ENCODE results near the gene NAT14.

The NAT14 gene

DNA sequence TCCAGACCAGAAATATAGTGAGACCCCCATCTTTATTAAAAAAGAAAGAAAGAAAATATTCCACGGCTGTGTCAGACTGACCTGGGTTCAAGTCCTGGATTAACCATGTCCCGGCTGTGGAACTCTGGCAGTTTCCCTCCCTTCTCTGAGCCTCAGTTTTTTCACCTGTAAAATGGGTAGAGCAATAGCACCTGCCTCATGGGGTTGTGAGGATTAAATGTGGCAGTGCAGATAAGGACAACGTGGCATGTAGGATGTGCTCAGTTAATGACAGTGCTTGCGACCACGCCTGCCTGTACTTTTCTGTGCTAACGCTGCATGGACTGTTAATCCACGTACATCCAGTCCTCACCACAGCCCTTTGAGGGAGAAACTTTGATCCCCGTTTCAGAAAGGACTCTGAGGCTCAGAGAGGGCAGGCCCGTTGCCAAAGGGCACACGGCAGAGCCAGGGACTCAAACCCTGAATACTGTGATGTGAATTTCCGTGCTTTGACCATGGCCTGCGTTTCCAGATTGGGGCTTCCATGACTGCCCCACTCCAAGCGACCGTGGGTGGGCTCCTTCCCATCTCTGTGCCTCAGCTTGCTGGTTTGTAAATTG lies 35.8 kb downstream of the NAT14 start:
- H3K4me1 ChIP-seq (ENCODE audit: insufficient read depth, low read length) = peaks cover 10% of the 10 kb centered on the region
- no peak overlapping the region for H2AFZ ChIP-seq (ENCODE audit: low read depth, low read length)
- no peak overlapping the region for H3K27ac ChIP-seq (ENCODE audit: low read length)
- TF ChIP-seq EZH2 (IDR thresholded peaks at IDR 0.05; ENCODE audit: borderline replicate concordance, low read depth, low read length, severe bottlenecking) = no peak
- TF ChIP-seq, protein P1, sequence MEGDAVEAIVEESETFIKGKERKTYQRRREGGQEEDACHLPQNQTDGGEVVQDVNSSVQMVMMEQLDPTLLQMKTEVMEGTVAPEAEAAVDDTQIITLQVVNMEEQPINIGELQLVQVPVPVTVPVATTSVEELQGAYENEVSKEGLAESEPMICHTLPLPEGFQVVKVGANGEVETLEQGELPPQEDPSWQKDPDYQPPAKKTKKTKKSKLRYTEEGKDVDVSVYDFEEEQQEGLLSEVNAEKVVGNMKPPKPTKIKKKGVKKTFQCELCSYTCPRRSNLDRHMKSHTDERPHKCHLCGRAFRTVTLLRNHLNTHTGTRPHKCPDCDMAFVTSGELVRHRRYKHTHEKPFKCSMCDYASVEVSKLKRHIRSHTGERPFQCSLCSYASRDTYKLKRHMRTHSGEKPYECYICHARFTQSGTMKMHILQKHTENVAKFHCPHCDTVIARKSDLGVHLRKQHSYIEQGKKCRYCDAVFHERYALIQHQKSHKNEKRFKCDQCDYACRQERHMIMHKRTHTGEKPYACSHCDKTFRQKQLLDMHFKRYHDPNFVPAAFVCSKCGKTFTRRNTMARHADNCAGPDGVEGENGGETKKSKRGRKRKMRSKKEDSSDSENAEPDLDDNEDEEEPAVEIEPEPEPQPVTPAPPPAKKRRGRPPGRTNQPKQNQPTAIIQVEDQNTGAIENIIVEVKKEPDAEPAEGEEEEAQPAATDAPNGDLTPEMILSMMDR (IDR thresholded peaks at IDR 0.05; ENCODE audit: borderline replicate concordance, extremely low read depth, low read length, poor library complexity, severe bottlenecking) = no peak
- no peaks in the 10 kb centered on the region for H3K9me3 ChIP-seq (ENCODE audit: insufficient read depth, low read length, severe bottlenecking)
- H3K4me3 ChIP-seq (ENCODE audit: low read depth in 1 of 2, low read length in 2 of 2) = no peak overlapping the region
- H3K4me2 ChIP-seq (ENCODE audit: insufficient read depth, low read length) = no peak overlapping the region
- H4K20me1 ChIP-seq (ENCODE audit: insufficient read depth, low read length) = no peaks in the 10 kb centered on the region
- no peak overlapping the region for H3K9ac ChIP-seq (ENCODE audit: low read depth, low read length)
- no peaks in the 10 kb centered on the region for H3K36me3 ChIP-seq (ENCODE audit: insufficient read depth, low read length)
- no peaks in the 10 kb centered on the region for H3K79me2 ChIP-seq (ENCODE audit: insufficient read depth, low read length)
- no peak for DNase-seq
- no peak for ATAC-seq (ENCODE audit: insufficient read depth, low read depth)
- H3K27me3 ChIP-seq (ENCODE audit: insufficient read depth, low read length, poor library complexity) = no peaks in the 10 kb centered on the region

DNA sequence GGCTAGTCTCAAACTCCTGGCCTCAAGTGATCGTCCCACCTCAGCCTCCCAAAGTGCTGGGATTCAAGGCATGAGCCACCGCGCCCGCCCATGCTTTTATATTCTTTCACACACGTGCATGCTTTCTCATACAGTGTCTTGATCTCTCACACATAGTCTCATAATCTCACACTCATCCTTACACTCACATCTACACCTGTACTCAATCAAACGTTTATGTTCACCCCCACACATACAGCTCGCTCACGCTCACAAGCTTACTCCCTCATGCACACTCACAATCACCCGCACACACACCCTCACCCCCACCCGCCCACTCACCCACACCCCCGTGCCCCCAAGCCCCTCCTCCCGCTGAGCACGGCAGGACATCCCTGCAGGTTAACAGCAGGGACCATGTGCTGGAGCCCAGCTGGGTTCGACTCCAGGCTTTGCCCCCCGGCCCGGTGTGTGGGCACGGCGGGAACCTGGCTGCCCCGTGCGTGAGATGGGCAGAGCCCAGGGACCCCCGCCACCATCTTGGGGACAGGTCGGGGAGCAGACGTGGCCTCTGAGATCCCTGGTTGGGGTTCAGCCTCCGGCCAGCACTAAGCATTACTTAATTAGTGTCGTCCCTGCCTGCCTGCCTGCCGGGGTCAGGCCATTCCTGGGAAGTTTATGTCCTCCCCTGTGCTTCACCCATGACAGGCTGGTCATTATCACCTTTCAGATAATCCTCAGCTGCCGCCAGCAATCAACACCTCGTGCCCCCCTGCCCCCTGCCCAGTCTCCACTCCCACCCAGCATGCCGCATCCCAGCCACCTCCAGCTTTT lies 40.5 kb downstream of the NAT14 start:
- DNase-seq (no peak), ATAC-seq (ENCODE audit: insufficient read depth, low read depth) (no peak)
- Histone ChIP-seq H3K9me3 (ENCODE audit: insufficient read depth, low read length, severe bottlenecking) (peaks cover 3% of the 10 kb centered on the region), H3K4me2 (ENCODE audit: insufficient read depth, low read length) (no peak overlapping the region), H3K79me2 (ENCODE audit: insufficient read depth, low read length) (no peaks in the 10 kb centered on the region), H3K4me3 (ENCODE audit: low read depth in 1 of 2, low read length in 2 of 2) (no peak overlapping the region), H3K36me3 (ENCODE audit: insufficient read depth, low read length) (no peaks in the 10 kb centered on the region), H3K4me1 (ENCODE audit: insufficient read depth, low read length) (no peaks in the 10 kb centered on the region), H4K20me1 (ENCODE audit: insufficient read depth, low read length) (no peaks in the 10 kb centered on the region), H3K27me3 (ENCODE audit: insufficient read depth, low read length, poor library complexity) (no peaks in the 10 kb centered on the region), H3K27ac (ENCODE audit: low read length) (no peak overlapping the region), H2AFZ (ENCODE audit: low read depth, low read length) (no peak overlapping the region), H3K9ac (ENCODE audit: low read depth, low read length) (no peak overlapping the region)
- no peak for TF ChIP-seq EZH2 (IDR thresholded peaks at IDR 0.05; ENCODE audit: borderline replicate concordance, low read depth, low read length, severe bottlenecking)
- TF ChIP-seq, protein P1 (IDR thresholded peaks at IDR 0.05; ENCODE audit: borderline replicate concordance, extremely low read depth, low read length, poor library complexity, severe bottlenecking) = no peak

DNA sequence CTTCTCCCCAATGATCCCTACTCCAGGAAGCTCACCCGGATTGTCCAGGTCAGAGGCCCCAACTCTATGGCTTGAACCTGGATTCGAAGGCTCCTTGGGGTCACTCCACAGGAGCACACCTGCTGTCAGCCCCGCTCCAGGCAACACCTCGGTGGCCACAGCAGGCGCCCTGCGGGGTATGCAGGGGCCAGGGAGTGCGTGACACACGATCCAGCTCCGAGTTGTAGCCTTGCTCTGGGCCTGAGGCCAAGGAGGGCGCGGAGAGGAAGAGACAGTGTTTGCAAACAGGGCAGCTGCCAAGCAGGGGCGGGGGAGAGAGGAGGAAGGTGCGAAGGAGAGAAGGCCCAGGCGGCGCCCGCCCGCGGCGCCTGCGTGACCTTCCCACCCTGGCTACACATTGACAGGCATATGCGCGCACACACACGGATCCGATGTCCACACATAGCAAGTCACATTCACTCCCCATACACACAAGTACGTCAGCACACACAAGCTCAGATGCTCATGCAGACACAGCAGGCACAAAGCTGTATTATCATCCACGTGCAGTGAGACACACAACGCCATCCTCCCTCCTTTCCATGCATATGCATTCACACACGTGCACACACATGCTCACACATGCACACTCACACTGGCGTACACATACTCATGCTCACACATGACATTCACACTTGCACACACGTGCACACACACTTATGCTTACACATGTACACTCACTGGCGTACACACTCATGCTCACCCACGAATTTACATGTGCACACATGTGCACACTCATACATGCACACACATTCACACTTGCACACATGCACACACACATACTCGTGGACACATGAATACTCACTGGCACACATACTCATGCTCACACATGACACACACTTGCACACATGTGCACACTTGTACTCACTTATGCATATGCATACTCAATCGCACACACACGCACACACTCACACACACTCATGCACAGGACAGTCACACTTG lies 41.5 kb downstream of the NAT14 start:
- TF ChIP-seq, protein P1 (IDR thresholded peaks at IDR 0.05; ENCODE audit: borderline replicate concordance, extremely low read depth, low read length, poor library complexity, severe bottlenecking) = no peak
- TF ChIP-seq EZH2 (IDR thresholded peaks at IDR 0.05; ENCODE audit: borderline replicate concordance, low read depth, low read length, severe bottlenecking) = no peak
- Histone ChIP-seq H3K9ac (ENCODE audit: low read depth, low read length) (no peak overlapping the region), H3K79me2 (ENCODE audit: insufficient read depth, low read length) (no peaks in the 10 kb centered on the region), H4K20me1 (ENCODE audit: insufficient read depth, low read length) (no peaks in the 10 kb centered on the region), H3K4me2 (ENCODE audit: insufficient read depth, low read length) (no peak overlapping the region), H3K4me3 (ENCODE audit: low read depth in 1 of 2, low read length in 2 of 2) (no peak overlapping the region), H3K36me3 (ENCODE audit: insufficient read depth, low read length) (no peaks in the 10 kb centered on the region), H3K27me3 (ENCODE audit: insufficient read depth, low read length, poor library complexity) (no peaks in the 10 kb centered on the region), H3K9me3 (ENCODE audit: insufficient read depth, low read length, severe bottlenecking) (peaks cover 3% of the 10 kb centered on the region), H3K4me1 (ENCODE audit: insufficient read depth, low read length) (no peaks in the 10 kb centered on the region), H3K27ac (ENCODE audit: low read length) (no peak overlapping the region), H2AFZ (ENCODE audit: low read depth, low read length) (no peak overlapping the region)
- DNase-seq (no peak), ATAC-seq (ENCODE audit: insufficient read depth, low read depth) (no peak)
